ENCODE data around the gene CADPS.

GRCh38 chr3:62636235-62636826 is 238.9 kb downstream of the CADPS start:
- no peak for TF ChIP-seq CTCF (conservative IDR thresholded peaks at IDR 0.05 in 1 of 2, IDR thresholded peaks at IDR 0.05 in 1 of 2; ENCODE audit: extremely low read depth in 1 of 2, insufficient read depth in 1 of 2, low read depth in 1 of 2, low read length in 2 of 2)
- no peak for TF ChIP-seq EZH2 (IDR thresholded peaks at IDR 0.05; ENCODE audit: borderline replicate concordance, low read length)

All from mammary epithelial cell (primary cell).